Prostate gland (tissue), 2 donors: ENCODE data around the gene ACTRT2. TPM values are rescaled to one million over a fixed set of nuclear protein-coding genes. Genes with fewer than 3 reads are reported as not detected.

ENCODE experiments used
- DNase-seq: peaks from one replicate; pipeline ENCODE4 v3.0.0-alpha.2; 2019; ENCODE audit warnings: low spot score
- H3K27ac ChIP-seq, 2 donors: fragments of 200-600 bp; sonication (generic); 2 replicates each; pipeline ENCODE4 v1.5.1; 2017 to 2019
- H3K27me3 ChIP-seq: fragments of 200-600 bp; sonication (generic); replicated peaks from 2 replicates; pipeline ENCODE4 v1.5.1; 2019; ENCODE audit not compliant: insufficient read depth
- H3K36me3 ChIP-seq, 2 donors: fragments of 200-600 bp; sonication (generic); 1 replicate in 1 of 2; 2 replicates in 1 of 2; pipeline versions ENCODE4 v1.5.1 to v1.8.1; 2017 to 2019
- H3K4me1 ChIP-seq: fragments of 200-600 bp; sonication (generic); replicated peaks from 2 replicates; pipeline ENCODE4 v1.5.1; 2019
- H3K4me3 ChIP-seq, 2 donors: fragments of 200-600 bp; sonication (generic); 2 replicates each; pipeline ENCODE4 v1.5.1; 2017 to 2019
- H3K9me3 ChIP-seq: fragments of 200-600 bp; sonication (generic); 2 replicates; pipeline ENCODE4 v1.5.1; 2017
- CTCF ChIP-seq, 4 experiments: fragments of 200-600 bp in 2 of 4; fragments of 450-650 bp in 2 of 4; sonication (generic) in 2 of 4; IDR thresholded peaks; 1 replicate in 3 of 4; 2 replicates in 1 of 4; pipeline ENCODE4 v1.5.1; 2016 to 2019; ENCODE audit warnings: antibody characterized with exemption in 4 of 4, mild to moderate bottlenecking in 2 of 4, moderate library complexity in 2 of 4
- POLR2A ChIP-seq: fragments of 450-650 bp; IDR thresholded peaks from one replicate; pipeline ENCODE4 v1.6.1; 2016; ENCODE audit warnings: antibody characterized with exemption, mild to moderate bottlenecking
- POLR2AphosphoS5 ChIP-seq: sonication (generic); formaldehyde crosslinking; IDR thresholded peaks from one replicate; pipeline ENCODE4 v1.6.1; 2017; ENCODE audit warnings: antibody characterized with exemption
- WGBS: methylation state at CpG from one replicate; pipeline ENCODE4 v1.1.5; 2018; 5-methylcytosine and 5-hydroxymethylcytosine counted together
- intact Hi-C: fragments of 100-400 bp; cut with DNase I; formaldehyde crosslinking; loops from one replicate; pipeline ENCODE4 v1.14.2; 2022
- total RNA-seq, 2 donors: library from RNA; depleted of rRNA; stranded (reverse); fragments of >200 nt; gene quantifications; one replicate each; pipeline ENCODE4 v1.1.0, GENCODE V29; 2016

The ACTRT2 gene
- total RNA-seq, 2 donors from 2014 or later = 7.2 TPM; not detected in 1

GRCh38 chr1:2973601-2974593 is 47.4 kb upstream of the ACTRT2 start:
- no peak for DNase-seq
- Histone ChIP-seq H3K36me3 (no peaks in the 10 kb centered on the region), H3K27ac (no peak overlapping the region), H3K4me1 (no peaks in the 10 kb centered on the region), H3K4me3 (no peak overlapping the region), H3K9me3 (no peaks in the 10 kb centered on the region), H3K27me3 (peaks cover 2% of the 10 kb centered on the region)
- TF ChIP-seq POLR2A = no peak
- TF ChIP-seq CTCF (IDR thresholded peaks at IDR 0.05) = no peak
- TF ChIP-seq POLR2AphosphoS5 = no peak
- WGBS = 57% methylated on average over 17 of the region's 18 CpGs
- intact Hi-C loops = no loop called here

GRCh38 chr1:2974701-2975301 is 46.5 kb upstream of the ACTRT2 start:
- WGBS = 82% methylated on average over 17 of the region's 18 CpGs
- intact Hi-C loops = no loop called here
- H3K27me3 ChIP-seq = peaks cover 2% of the 10 kb centered on the region
- no peaks in the 10 kb centered on the region for H3K9me3 ChIP-seq
- no peak for DNase-seq
- no peaks in the 10 kb centered on the region for H3K4me1 ChIP-seq
- TF ChIP-seq POLR2A (no peak), POLR2AphosphoS5 (no peak), CTCF (IDR thresholded peaks at IDR 0.05) (no peak)
- no peaks in the 10 kb centered on the region for H3K36me3 ChIP-seq
- no peak overlapping the region for H3K4me3 ChIP-seq
- H3K27ac ChIP-seq = no peak overlapping the region

- TF ChIP-seq POLR2AphosphoS5 (no peak), POLR2A (no peak), CTCF (IDR thresholded peaks at IDR 0.05) (no peak)
- intact Hi-C loops = no loop called here
- WGBS = 77% methylated on average over 17 of the region's 19 CpGs
Observed at GRCh38 chr1:2975466-2976179, 45.6 kb upstream of the ACTRT2 start.

GRCh38 chr1:2976180-2976562 is 45.1 kb upstream of the ACTRT2 start:
- H3K4me3 ChIP-seq = no peak overlapping the region
- WGBS = 79% methylated on average over 6 of the region's 6 CpGs
- DNase-seq = no peak
- no peak overlapping the region for H3K27ac ChIP-seq
- H3K27me3 ChIP-seq = peaks cover 2% of the 10 kb centered on the region
- H3K4me1 ChIP-seq = no peaks in the 10 kb centered on the region
- H3K9me3 ChIP-seq = no peaks in the 10 kb centered on the region
- TF ChIP-seq POLR2A (no peak), POLR2AphosphoS5 (no peak), CTCF (IDR thresholded peaks at IDR 0.05) (no peak)
- no peaks in the 10 kb centered on the region for H3K36me3 ChIP-seq
- intact Hi-C loops = no loop called here

More at GRCh38 chr1:2975466-2976179, 45.6 kb upstream of the ACTRT2 start:
- Histone ChIP-seq H3K36me3 (no peaks in the 10 kb centered on the region), H3K27ac (no peak overlapping the region), H3K27me3 (peaks cover 2% of the 10 kb centered on the region), H3K9me3 (no peaks in the 10 kb centered on the region), H3K4me3 (no peak overlapping the region), H3K4me1 (no peaks in the 10 kb centered on the region)
- DNase-seq = no peak
